IPS-15b (cell line): Measurements from ENCODE around the gene TAS1R2.

ENCODE experiments used
- H3K27me3 ChIP-seq: one replicate; pipeline ENCODE4 v1.6.1; 2013; ENCODE audit warnings: low read length; ENCODE audit not compliant: control insufficient read depth, insufficient read depth
- H3K36me3 ChIP-seq: one replicate; pipeline ENCODE4 v1.6.1; 2013; ENCODE audit warnings: low read length; ENCODE audit not compliant: control insufficient read depth, insufficient read depth
- H3K4me1 ChIP-seq: one replicate; pipeline ENCODE4 v1.6.1; 2013; ENCODE audit warnings: mild to moderate bottlenecking, low read length; ENCODE audit not compliant: control insufficient read depth, insufficient read depth
- H3K4me3 ChIP-seq: one replicate; pipeline ENCODE4 v1.5.1; 2013; ENCODE audit warnings: low read depth, low read length
- H3K9ac ChIP-seq: one replicate; pipeline ENCODE4 v1.6.1; 2013; ENCODE audit warnings: low read depth, mild to moderate bottlenecking, low read length
- H3K9me3 ChIP-seq: one replicate; pipeline ENCODE4 v1.6.1; 2013; ENCODE audit warnings: mild to moderate bottlenecking, low read length; ENCODE audit not compliant: control insufficient read depth, insufficient read depth

TAS1R2 gene

GRCh38 chr1:18830596-18830995 lies 28.9 kb downstream of the TAS1R2 start:
- Histone ChIP-seq H3K4me1 (no peaks in the 10 kb centered on the region), H3K4me3 (no peak overlapping the region), H3K36me3 (no peaks in the 10 kb centered on the region), H3K9ac (no peak overlapping the region), H3K9me3 (peaks cover 2% of the 10 kb centered on the region), H3K27me3 (peaks cover 2% of the 10 kb centered on the region)

- no peak overlapping the region for H3K9ac ChIP-seq
- H3K9me3 ChIP-seq: peaks cover 2% of the 10 kb centered on the region
- H3K4me3 ChIP-seq: no peak overlapping the region
- no peaks in the 10 kb centered on the region for H3K4me1 ChIP-seq
- H3K36me3 ChIP-seq: no peaks in the 10 kb centered on the region
- peaks cover 2% of the 10 kb centered on the region for H3K27me3 ChIP-seq
Measured at GRCh38 chr1:18829671-18830070, 29.8 kb downstream of the TAS1R2 start.

- H3K4me3 ChIP-seq: no peak overlapping the region
- peaks cover under 1% of the 10 kb centered on the region for H3K27me3 ChIP-seq
- H3K9me3 ChIP-seq: peaks cover 2% of the 10 kb centered on the region
- H3K9ac ChIP-seq: no peak overlapping the region
- no peaks in the 10 kb centered on the region for H3K4me1 ChIP-seq
- H3K36me3 ChIP-seq: no peaks in the 10 kb centered on the region
Measured at GRCh38 chr1:18828224-18828623, 31.2 kb downstream of the TAS1R2 start.

GRCh38 chr1:18823438-18823837 lies 36.0 kb downstream of the TAS1R2 start:
- no peak overlapping the region for H3K4me3 ChIP-seq
- H3K9ac ChIP-seq: no peak overlapping the region
- H3K27me3 ChIP-seq: peaks cover 6% of the 10 kb centered on the region
- H3K36me3 ChIP-seq: no peaks in the 10 kb centered on the region
- H3K4me1 ChIP-seq: peaks cover 2% of the 10 kb centered on the region
- peaks cover 2% of the 10 kb centered on the region for H3K9me3 ChIP-seq

- Histone ChIP-seq H3K27me3 (peaks cover 6% of the 10 kb centered on the region), H3K36me3 (no peaks in the 10 kb centered on the region)
Measured at GRCh38 chr1:18820791-18821641, 38.4 kb downstream of the TAS1R2 start.

GRCh38 chr1:18819986-18820790 lies 39.3 kb downstream of the TAS1R2 start:
- H3K4me3 ChIP-seq: no peak overlapping the region
- H3K9ac ChIP-seq: no peak overlapping the region
- peaks cover 6% of the 10 kb centered on the region for H3K27me3 ChIP-seq
- no peaks in the 10 kb centered on the region for H3K36me3 ChIP-seq
- no peaks in the 10 kb centered on the region for H3K9me3 ChIP-seq
- peaks cover 2% of the 10 kb centered on the region for H3K4me1 ChIP-seq

More at GRCh38 chr1:18820791-18821641, 38.4 kb downstream of the TAS1R2 start:
- Histone ChIP-seq H3K4me1 (peaks cover 2% of the 10 kb centered on the region), H3K9ac (no peak overlapping the region), H3K9me3 (no peaks in the 10 kb centered on the region), H3K4me3 (no peak overlapping the region)

GRCh38 chr1:18819203-18819602 lies 40.3 kb downstream of the TAS1R2 start:
- H3K4me3 ChIP-seq: no peak overlapping the region
- H3K9ac ChIP-seq: no peak overlapping the region
- H3K9me3 ChIP-seq: no peaks in the 10 kb centered on the region
- peaks cover 4% of the 10 kb centered on the region for H3K4me1 ChIP-seq
- H3K27me3 ChIP-seq: peaks cover 6% of the 10 kb centered on the region
- H3K36me3 ChIP-seq: no peaks in the 10 kb centered on the region

GRCh38 chr1:18817795-18818435 lies 41.5 kb downstream of the TAS1R2 start:
- H3K9me3 ChIP-seq: no peaks in the 10 kb centered on the region
- H3K4me3 ChIP-seq: no peak overlapping the region
- no peak overlapping the region for H3K9ac ChIP-seq
- H3K4me1 ChIP-seq: peaks cover 4% of the 10 kb centered on the region
- peaks cover 6% of the 10 kb centered on the region for H3K27me3 ChIP-seq
- no peaks in the 10 kb centered on the region for H3K36me3 ChIP-seq

GRCh38 chr1:18817316-18817715 lies 42.1 kb downstream of the TAS1R2 start:
- H3K9me3 ChIP-seq: no peaks in the 10 kb centered on the region
- H3K4me3 ChIP-seq: no peak overlapping the region
- H3K27me3 ChIP-seq: peaks cover 6% of the 10 kb centered on the region
- no peak overlapping the region for H3K9ac ChIP-seq
- no peaks in the 10 kb centered on the region for H3K36me3 ChIP-seq
- peaks cover 4% of the 10 kb centered on the region for H3K4me1 ChIP-seq

- Histone ChIP-seq H3K4me1 (peaks cover 4% of the 10 kb centered on the region), H3K9ac (no peak overlapping the region), H3K9me3 (no peaks in the 10 kb centered on the region), H3K36me3 (no peaks in the 10 kb centered on the region), H3K4me3 (no peak overlapping the region), H3K27me3 (peaks cover 6% of the 10 kb centered on the region)
Measured at GRCh38 chr1:18816808-18817207, 42.7 kb downstream of the TAS1R2 start.

- Histone ChIP-seq H3K4me3 (no peak overlapping the region), H3K9me3 (no peaks in the 10 kb centered on the region), H3K4me1 (peaks cover 2% of the 10 kb centered on the region), H3K27me3 (no peaks in the 10 kb centered on the region), H3K36me3 (no peaks in the 10 kb centered on the region), H3K9ac (no peak overlapping the region)
Measured at GRCh38 chr1:18814874-18815531, 44.5 kb downstream of the TAS1R2 start.
